Measurements from ENCODE around the gene SLC6A8.

SLC6A8 gene

DNA sequence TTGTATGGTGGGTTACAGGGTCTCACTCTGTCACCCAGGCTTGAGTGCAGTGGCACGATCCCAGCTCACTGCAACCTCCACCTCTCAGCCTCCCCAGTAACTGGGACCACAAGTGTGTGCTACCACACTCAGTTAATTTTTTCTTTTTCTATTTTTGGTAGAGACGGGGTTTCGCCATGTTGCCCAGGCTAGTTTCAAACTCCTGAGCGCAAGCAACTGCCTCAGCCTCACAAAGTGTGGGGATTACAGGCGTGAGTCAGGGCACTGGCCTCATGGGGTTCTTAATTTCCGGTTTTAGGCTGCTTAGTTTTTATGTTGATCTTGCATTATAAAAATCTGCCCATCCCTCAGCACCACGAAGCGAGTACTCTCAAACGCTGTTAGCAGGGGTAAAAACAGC, 29.7 kb downstream of the SLC6A8 start:
- TF ChIP-seq POLR2A (IDR thresholded peaks at IDR 0.05; ENCODE audit: low read length): no peak
- no peak for TF ChIP-seq GATA1 (IDR thresholded peaks at IDR 0.05; ENCODE audit: low read depth, low read length)

DNA sequence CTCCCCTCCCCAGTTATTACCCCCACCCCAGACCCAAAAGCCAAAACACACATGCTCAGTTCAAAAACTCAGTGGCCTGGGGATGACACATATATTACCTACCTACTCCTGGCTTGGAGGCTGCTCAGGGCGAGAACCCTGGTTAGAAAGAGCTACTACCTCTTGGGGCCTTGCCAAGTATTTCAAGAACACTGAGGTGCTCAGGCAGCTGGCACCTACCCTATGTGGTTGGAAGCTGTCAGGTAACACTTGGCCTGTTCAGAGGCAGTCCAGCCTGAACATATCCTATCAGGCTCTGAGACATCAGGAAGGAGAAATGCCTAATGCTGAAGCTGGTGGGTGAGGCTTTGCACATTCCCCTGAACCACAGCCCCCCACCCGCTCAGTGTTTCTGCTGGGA, 31.5 kb downstream of the SLC6A8 start:
- TF ChIP-seq POLR2A (IDR thresholded peaks at IDR 0.05; ENCODE audit: low read length): no peak
- no peak for TF ChIP-seq GATA1 (IDR thresholded peaks at IDR 0.05; ENCODE audit: low read depth, low read length)
- no peak for DNase-seq

More for the DNA sequence above, 29.7 kb downstream of the SLC6A8 start:
- no peak for DNase-seq

DNA sequence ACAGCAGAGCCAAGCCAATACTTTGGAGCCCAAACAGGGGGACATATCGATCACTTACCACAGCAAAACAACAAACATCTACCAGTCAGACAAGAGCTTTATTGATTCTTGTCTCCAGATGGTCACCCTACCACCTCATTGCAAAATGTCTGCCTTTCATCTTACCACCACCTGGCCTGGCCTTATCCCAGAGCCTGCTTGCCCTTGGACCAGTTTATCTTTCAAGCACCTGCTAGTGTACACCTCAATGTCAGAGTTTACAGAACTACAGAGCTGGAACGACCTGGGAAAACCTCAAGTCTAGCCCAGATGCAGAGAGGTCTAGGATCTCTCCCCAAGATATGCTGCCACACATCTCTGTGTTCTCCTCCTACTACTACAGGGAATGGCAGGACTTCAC, 32.0 kb downstream of the SLC6A8 start:
- TF ChIP-seq GATA1 (IDR thresholded peaks at IDR 0.05; ENCODE audit: low read depth, low read length): no peak
- no peak for TF ChIP-seq POLR2A (IDR thresholded peaks at IDR 0.05; ENCODE audit: low read length)
- DNase-seq: no peak

DNA sequence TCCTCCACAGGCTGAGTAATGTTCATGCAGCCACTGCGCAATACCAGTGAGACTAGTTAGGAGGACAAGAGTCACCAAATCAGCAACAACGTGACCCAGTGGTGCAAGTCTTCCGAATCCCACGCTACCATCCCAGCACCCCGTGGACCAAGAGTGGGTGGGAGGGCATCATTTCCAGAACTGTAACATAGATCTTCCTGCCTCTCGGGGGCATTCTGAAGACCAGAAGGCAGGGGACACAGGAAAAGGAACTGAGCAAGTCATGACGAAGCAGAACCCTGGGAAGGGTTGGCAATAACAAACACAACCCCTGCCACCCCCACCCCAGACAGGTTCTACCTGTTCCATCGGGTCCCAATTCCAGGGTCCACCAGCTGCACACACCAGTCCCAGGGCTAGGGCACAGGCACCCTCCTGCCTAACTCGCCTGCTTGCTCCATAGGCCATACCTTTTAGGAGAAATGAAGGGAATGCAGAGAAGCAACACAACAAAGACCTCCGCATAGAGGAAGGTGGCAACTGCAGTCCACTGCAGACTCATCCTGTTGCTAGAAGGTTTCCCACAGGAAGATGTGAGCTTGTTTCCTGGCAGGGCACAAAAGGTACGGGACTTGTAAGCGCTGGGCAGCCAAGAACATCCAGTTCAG, 35.1 kb downstream of the SLC6A8 start:
- DNase-seq: peak; percentile 11 to 27
- TF ChIP-seq POLR2A (IDR thresholded peaks at IDR 0.05; ENCODE audit: low read length): no peak
- no peak for TF ChIP-seq GATA1 (IDR thresholded peaks at IDR 0.05; ENCODE audit: low read depth, low read length)

DNA sequence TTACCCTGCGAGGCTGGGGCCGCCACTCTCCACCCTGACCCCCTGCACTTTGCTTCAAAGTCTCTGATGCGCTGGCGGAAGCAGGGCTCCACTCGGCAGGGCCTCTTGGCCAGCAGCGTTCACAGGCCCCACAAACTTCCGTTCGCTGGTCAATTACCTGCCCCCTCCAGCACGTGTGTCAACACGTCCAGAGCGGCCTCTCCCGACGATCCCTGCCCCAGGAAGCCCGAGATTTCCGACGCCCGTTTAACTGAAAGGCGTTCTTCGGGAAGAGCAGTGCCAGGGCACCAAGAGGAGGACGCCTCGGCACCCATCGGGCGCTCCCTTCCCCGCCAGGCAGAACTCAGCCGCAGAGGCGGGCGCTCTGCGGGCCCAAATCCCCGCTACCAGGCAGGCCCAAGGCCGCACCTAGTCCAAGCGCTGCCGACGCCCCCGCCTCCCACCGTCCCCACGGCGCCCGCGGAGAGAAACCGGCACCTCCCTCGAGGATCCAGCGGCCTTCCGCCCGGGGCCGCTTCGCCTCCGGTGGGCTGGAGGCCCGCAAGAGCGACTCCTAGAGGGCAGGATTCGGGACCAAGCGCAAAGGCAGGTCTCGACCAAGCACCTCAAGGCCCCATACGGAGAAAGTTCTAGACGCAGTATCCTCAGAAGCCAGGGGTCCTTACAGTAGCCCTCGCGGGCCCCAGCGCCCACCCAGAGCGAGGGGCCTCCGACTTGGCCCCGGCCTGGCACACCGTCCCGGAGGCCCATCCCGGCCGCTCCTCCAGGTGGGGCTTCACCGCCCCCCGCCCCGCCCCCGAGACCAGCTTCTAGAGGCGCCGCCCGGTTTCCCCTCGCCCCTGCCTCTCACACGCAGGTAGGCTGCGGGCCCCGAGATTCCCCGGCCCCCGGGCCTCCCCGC, 35.9 kb downstream of the SLC6A8 start:
- DNase-seq: peak; percentile 72 to 79

DNA sequence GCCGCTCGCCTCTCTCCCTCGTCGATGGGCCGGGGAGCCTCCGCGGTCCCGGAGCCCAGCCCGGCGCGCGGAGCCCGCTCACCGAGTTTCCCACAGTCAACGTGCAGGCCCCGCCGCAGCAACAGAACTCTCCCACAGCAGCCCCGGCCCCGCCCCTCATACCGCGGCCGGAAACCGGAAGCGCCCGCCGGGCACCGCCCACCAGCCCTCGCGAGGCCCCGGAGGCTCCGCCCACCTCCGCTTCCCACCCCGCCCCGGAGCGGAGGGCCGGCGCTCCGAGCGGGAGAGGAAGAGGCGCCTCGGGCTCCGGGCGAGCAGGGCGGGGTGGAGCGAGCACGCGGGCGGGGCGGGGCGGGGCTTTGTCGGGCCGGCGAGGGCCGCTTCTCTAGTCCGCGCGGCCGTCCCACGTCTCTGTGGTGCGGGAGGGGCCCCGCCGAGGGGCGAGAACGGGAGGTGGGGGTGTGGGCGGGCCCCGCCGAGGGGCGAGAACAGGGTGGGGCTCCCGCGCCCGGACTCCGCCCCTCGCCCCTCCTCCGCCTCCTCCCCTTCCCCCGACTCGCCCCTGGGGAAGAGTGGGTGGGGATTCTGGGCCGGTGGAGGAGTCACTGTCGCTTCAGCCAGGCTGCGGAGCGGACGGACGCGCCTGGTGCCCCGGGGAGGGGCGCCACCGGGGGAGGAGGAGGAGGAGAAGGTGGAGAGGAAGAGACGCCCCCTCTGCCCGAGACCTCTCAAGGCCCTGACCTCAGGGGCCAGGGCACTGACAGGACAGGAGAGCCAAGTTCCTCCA, 36.7 kb downstream of the SLC6A8 start, which contains the start of the genes ABCD1 and BCAP31:
TSS of gene ABCD1 (plus strand) at position 605 of the 787 bp plus-strand sequence. CDS start 411 bp downstream, outside the sequence.
TSS of gene BCAP31 (minus strand) at position 136 of the 787 bp plus-strand sequence. CDS start 1,143 bp downstream, outside the sequence.
- peak; percentile 30 for TF ChIP-seq POLR2A (IDR thresholded peaks at IDR 0.05; ENCODE audit: low read length)
- no peak for TF ChIP-seq GATA1 (IDR thresholded peaks at IDR 0.05; ENCODE audit: low read depth, low read length)
- peak; percentile 92 to 95 for DNase-seq

More for the DNA sequence above, 35.9 kb downstream of the SLC6A8 start:
- no peak for TF ChIP-seq GATA1 (IDR thresholded peaks at IDR 0.05; ENCODE audit: low read depth, low read length)
- TF ChIP-seq POLR2A (IDR thresholded peaks at IDR 0.05; ENCODE audit: low read length): no peak

DNA sequence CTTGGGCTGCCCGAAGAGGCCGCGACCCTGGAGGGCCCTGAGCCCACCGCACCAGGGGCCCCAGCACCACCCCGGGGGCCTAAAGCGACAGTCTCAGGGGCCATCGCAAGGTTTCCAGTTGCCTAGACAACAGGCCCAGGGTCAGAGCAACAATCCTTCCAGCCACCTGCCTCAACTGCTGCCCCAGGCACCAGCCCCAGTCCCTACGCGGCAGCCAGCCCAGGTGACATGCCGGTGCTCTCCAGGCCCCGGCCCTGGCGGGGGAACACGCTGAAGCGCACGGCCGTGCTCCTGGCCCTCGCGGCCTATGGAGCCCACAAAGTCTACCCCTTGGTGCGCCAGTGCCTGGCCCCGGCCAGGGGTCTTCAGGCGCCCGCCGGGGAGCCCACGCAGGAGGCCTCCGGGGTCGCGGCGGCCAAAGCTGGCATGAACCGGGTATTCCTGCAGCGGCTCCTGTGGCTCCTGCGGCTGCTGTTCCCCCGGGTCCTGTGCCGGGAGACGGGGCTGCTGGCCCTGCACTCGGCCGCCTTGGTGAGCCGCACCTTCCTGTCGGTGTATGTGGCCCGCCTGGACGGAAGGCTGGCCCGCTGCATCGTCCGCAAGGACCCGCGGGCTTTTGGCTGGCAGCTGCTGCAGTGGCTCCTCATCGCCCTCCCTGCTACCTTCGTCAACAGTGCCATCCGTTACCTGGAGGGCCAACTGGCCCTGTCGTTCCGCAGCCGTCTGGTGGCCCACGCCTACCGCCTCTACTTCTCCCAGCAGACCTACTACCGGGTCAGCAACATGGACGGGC, 37.5 kb downstream of the SLC6A8 start:
- DNase-seq: no peak
- no peak for TF ChIP-seq GATA1 (IDR thresholded peaks at IDR 0.05; ENCODE audit: low read depth, low read length)
- TF ChIP-seq POLR2A (IDR thresholded peaks at IDR 0.05; ENCODE audit: low read length): no peak

DNA sequence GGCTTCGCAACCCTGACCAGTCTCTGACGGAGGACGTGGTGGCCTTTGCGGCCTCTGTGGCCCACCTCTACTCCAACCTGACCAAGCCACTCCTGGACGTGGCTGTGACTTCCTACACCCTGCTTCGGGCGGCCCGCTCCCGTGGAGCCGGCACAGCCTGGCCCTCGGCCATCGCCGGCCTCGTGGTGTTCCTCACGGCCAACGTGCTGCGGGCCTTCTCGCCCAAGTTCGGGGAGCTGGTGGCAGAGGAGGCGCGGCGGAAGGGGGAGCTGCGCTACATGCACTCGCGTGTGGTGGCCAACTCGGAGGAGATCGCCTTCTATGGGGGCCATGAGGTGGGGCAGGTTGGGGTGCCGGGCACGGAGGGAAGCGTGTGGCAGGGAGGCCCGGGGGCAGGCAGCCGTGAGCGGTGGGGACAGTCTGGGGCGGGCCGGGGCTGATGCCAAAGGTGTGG, 38.1 kb downstream of the SLC6A8 start:
- no peak for DNase-seq
- no peak for TF ChIP-seq POLR2A (IDR thresholded peaks at IDR 0.05; ENCODE audit: low read length)
- no peak for TF ChIP-seq GATA1 (IDR thresholded peaks at IDR 0.05; ENCODE audit: low read depth, low read length)

DNA sequence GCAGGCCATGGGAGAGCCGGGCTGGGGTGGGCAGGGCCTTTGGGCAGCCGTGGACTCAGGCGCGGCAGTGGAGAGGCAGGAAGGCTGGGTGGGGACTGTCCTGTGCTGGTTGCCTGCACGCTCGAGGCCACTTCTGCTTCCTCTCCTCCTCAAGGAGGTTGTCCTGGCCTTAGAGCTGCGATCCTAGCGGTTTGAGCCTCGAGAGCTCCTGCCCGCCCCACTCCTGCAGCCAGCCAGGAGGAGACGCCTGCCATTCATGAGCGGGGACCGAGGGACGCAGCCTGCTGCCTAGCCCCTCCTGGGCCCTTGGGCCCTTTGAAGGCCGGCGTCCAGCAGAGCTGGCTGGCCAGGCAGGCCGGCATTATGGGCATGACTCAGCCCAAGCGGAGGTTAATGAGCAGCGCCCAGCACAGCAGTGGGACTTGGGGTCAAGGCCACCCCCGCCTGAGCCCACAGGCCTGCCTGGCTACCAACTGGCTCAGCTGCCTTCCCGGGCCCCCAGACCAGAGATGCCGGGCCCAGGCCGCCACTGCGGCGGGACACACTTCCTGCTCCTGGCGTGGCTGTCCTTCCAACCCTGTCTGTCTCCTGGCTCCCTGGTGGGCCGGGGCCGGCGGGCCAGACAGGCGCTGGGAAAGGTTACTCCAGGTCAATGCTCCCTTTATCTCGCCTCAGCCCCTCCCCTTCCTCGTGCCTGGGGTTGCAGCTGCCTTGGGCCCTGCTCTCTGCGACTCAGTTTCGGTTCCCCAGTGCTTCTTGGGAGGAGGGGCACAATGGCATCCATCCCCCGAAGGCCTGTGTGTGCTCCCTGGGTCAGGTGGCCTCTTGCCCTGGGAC, 38.8 kb downstream of the SLC6A8 start:
- TF ChIP-seq POLR2A (IDR thresholded peaks at IDR 0.05; ENCODE audit: low read length) (no peak), GATA1 (IDR thresholded peaks at IDR 0.05; ENCODE audit: low read depth, low read length) (no peak)
- peak; percentile 81 to 84 for DNase-seq

DNA sequence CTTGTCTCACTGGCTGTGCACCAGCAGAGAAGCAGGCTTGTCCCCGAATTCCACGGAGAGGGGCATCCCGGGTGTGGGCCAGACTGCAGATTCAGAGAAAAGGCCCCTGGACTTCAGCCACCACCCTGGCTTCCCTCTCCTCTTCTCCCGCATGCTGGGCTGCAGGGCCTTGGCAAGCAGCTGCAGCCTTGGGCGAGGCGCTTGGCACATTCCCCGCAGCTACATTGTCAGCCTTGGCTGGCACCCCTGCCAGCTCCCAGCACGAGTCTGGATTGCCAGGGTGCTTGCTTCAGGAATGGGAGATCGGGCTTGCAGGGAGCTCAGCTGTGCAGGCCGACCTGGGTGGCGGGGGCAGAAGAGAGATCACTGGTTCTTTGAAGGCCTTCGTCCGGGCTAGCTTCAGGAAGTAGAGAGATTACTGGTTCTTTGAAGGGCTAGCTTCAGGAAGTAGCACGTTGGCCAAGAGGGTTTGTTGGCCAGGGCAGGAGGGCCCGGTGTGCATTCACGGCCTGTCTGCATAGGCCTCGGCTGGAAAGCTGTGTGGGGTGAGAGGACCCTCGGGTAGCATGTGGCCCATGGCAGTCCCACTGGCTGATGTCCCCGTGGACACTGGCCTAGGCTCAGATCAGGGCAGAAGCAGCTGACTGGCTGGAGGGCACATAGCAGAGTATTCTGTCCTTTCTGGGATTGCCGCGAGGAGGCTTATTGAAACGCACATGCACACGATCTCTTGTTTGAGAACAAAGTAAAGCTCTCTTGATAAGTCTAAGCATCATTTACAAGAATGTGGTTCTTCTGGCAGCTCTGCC, 39.6 kb downstream of the SLC6A8 start:
- no peak for DNase-seq

DNA sequence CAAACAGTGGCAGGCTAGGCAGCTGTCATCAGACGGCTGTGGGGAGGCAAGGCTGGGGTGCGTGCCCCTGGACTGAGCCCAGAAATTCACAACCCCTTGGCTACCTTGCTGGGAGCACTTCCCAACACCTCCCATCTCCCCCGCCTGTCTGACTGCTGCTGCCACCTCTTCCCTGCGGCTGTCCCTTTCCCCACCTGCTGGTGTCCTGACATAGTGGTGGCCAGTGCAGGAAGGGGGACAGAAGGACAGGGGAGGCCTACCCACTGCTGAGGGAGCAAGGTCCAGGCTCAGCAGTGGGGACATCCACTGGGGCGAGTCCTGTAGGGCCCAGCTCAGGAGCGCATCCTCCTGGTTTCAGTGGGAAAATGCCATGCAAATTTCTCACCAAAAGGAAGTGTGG, 40.4 kb downstream of the SLC6A8 start:
- DNase-seq: no peak
- no peak for TF ChIP-seq POLR2A (IDR thresholded peaks at IDR 0.05; ENCODE audit: low read length)
- no peak for TF ChIP-seq GATA1 (IDR thresholded peaks at IDR 0.05; ENCODE audit: low read depth, low read length)

More for the DNA sequence above, 39.6 kb downstream of the SLC6A8 start:
- TF ChIP-seq GATA1 (IDR thresholded peaks at IDR 0.05; ENCODE audit: low read depth, low read length) (no peak), POLR2A (IDR thresholded peaks at IDR 0.05; ENCODE audit: low read length) (no peak)

Data from erythroblast (primary cell).